GM15510 (cell line): Measurements from ENCODE around the gene PES1.

ENCODE experiments used
- POLR2A ChIP-seq: IDR thresholded peaks from 3 replicates; pipeline ENCODE4 v1.6.1; 2011; ENCODE audit warnings: borderline replicate concordance; ENCODE audit not compliant: insufficient read length; ENCODE audit errors: extremely low read depth

PES1 gene

GRCh38 chr22:30591588-30592359 is at the start of gene PES1:
Gene PES1 (minus strand): TSS chr22:30591910. CDS start chr22:30591833, 77 bp downstream.
- TF ChIP-seq POLR2A, result peak; percentile 50

- no peak for TF ChIP-seq POLR2A
These were observed 49.2 kb upstream of the PES1 start for GRCh38 chr22:30640839-30641430.

GRCh38 chr22:30640361-30640760 is 48.7 kb upstream of the PES1 start:
- no peak for TF ChIP-seq POLR2A

DNA sequence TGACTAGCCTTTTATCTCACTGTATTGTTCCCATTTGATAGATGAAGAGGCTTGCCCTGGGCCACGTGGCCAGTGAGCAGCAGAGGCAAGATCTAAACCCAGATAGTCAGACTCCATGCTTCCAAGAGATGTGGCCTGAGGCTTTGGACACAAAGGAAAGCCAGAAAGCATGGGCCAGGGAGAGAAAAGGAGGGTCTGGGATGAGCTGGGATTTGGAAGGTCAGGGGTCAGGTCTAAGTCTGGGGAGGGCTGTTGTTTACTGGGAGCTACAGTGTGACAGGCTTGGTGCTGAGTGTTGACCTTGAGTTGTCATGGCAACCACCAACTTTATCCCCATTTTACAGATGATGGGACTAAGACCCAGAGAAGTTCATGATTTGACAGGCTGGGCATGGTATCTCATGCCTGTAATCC is 46.0 kb upstream of the PES1 start:
- no peak for TF ChIP-seq POLR2A

DNA sequence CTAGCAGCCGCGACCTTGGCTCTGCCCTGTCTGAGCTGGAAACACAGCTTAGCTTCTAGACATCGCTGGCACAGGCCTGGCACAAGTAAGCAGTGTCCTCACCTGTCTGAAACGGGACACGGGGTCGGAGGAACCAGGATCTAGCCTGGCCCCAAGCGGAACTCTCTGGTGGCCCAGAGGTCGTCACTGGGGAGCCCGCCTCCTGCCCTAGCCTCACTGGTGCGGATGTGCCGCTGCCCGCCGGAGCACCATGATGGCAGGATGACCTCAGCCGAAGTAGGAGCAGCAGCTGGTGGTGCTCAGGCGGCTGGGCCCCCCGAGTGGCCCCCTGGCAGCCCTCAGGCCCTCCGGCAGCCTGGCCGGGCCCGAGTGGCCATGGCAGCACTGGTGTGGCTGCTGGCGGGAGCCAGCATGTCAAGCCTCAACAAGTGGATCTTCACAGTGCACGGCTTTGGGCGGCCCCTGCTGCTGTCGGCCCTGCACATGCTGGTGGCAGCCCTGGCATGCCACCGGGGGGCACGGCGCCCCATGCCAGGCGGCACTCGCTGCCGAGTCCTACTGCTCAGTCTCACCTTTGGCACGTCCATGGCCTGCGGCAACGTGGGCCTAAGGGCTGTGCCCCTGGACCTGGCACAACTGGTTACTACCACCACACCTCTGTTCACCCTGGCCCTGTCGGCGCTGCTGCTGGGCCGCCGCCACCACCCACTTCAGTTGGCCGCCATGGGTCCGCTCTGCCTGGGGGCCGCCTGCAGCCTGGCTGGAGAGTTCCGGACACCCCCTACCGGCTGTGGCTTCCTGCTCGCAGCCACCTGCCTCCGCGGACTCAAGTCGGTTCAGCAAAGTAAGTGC is 44.7 kb upstream of the PES1 start:
- TF ChIP-seq POLR2A, result peak; percentile 28

DNA sequence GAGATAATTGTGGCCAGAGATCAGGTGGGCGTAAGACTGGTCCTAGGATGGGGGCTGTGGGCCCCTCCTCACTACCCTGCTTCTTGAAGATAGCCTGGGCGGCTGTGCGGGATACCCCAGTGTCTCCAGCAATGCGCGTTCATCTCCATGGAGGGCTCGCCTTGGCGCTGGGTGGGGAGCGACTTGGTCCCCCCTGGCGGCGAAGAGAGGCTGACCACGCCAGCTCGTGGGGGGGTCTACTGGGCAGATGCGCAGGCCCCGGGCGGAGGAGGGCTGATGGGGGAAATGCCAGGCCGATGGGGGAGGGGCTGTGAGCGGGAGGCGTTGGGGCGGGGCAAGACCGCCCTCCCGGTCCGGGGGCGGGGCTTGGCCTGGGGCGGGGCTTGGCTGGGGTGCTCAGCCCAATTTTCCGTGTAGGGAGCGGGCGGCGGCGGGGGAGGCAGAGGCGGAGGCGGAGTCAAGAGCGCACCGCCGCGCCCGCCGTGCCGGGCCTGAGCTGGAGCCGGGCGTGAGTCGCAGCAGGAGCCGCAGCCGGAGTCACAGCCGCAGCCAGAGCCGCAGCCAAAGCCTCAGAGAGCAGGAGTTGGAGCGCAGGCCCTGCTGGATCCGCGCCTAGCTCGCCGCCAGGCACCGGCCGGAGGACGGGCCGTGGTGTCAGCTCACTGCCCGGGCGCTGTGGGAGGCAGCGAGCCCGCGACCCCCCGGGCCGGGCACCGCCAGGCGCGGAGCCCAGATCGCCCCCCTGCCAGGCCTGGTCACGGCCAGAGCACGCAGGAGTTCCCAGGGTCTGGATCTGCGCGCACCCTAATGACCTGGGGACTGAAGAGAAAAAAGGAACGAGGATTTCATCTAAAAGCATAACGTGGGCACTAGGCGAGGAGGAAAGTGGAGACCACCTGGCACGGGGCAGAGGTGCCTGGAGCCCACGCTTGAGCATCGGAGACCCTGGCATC is 43.8 kb upstream of the PES1 start, which contains the start of gene SLC35E4:
SLC35E4 (plus strand) TSS at position 509 of the 953 bp plus-strand sequence. CDS start 670 bp downstream, outside the sequence.
- peak; percentile 60 for TF ChIP-seq POLR2A

- TF ChIP-seq POLR2A, result peak; percentile 31
These were observed 42.9 kb upstream of the PES1 start for GRCh38 chr22:30634471-30635233.

DNA sequence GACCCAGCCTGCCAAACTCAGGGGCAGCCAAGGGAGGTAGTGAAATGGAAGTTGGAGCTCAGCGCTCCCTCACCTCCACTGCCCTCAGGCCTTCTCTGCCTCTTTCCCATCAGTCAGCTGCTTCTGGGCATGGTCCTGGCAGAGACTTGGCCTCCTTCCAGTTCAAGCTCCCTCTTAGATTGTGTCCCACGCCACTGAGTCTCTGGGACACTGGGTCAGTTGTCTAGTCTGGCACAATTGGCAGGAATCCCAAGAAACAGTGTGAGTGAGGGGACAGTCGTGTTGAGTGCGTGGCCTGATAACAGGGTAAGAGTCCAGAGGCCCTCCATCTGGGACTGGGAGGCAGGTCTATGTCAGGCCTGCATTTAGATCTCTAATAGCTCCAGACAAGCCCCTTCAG is 36.8 kb upstream of the PES1 start:
- TF ChIP-seq POLR2A, result no peak

GRCh38 chr22:30627471-30627870 is 35.8 kb upstream of the PES1 start:
- no peak for TF ChIP-seq POLR2A

DNA sequence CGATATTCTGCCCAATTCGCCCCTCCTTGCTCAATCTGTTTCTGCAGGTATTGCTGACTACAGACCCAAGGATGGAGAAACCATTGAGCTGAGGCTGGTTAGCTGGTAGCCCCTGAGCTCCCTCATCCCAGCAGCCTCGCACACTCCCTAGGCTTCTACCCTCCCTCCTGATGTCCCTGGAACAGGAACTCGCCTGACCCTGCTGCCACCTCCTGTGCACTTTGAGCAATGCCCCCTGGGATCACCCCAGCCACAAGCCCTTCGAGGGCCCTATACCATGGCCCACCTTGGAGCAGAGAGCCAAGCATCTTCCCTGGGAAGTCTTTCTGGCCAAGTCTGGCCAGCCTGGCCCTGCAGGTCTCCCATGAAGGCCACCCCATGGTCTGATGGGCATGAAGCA is 34.7 kb upstream of the PES1 start:
- no peak for TF ChIP-seq POLR2A

DNA sequence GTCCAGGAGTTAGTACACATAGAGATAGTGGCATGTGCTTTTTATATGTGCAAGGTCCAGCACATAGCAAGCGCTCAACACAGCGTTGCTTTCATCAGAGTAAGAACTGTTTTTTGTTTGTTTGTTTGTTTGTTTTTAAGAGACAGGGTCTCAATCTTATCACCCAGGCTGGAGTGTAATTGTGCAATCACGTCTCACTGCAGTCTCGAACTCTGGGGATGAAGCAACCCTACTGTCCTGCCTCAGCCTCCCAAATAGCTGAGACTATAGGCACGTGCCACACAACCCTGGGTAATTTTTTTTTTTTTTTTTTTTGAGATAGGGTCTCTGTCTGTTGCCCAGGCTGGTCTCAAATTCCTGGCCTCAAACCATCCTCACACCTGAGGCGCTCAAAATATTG is 26.1 kb upstream of the PES1 start:
- no peak for TF ChIP-seq POLR2A

GRCh38 chr22:30615543-30615954 is 23.8 kb upstream of the PES1 start:
- TF ChIP-seq POLR2A, result no peak

DNA sequence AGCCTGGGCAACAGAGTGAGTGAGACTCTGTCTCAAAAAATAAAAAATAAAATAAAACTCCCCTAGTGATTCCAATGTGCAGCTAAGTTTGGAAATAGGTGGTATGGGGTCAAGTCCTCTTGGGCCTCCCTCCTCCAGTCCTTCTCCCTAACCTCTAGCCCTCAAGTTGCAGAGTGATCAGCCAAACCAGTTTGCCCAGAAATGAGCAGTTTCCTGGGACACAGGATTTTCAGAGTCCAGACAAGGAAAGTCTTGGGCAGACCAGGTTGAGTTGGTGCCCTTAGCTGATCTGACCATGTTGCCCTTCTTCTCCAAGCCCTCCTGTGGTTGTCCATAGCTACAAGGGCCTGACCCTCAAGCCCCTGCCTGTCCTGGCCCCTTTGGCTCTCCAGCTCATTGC is 23.2 kb upstream of the PES1 start:
- TF ChIP-seq POLR2A, result no peak
